IMR-90 (cell line): Measurements from ENCODE around the gene ECE2.

Source experiments
- BHLHE40 ChIP-seq: fragments of 150-350 bp; IDR thresholded peaks from 2 replicates; pipeline ENCODE4 v1.6.1; 2016; ENCODE audit warnings: mild to moderate bottlenecking, low read depth, low read length
- CEBPB ChIP-seq: IDR thresholded peaks from 2 replicates; pipeline ENCODE4 v1.6.1; 2012; ENCODE audit warnings: low read depth, low read length, improper control_type of control experiment
- CHD1 ChIP-seq: IDR thresholded peaks from 2 replicates; pipeline ENCODE4 v1.6.1; 2012; ENCODE audit warnings: low read depth, low read length, improper control_type of control experiment
- FOS ChIP-seq: fragments of 150-350 bp; IDR thresholded peaks from 2 replicates; pipeline ENCODE4 v1.6.1; 2016; ENCODE audit warnings: low read depth, low read length
- MAFK ChIP-seq: IDR thresholded peaks from 2 replicates; pipeline ENCODE4 v1.6.1; 2012; ENCODE audit warnings: low read depth, low read length, improper control_type of control experiment
- NFE2L2 ChIP-seq: fragments of 150-350 bp; IDR thresholded peaks from 2 replicates; pipeline ENCODE4 v1.6.1; 2016; ENCODE audit warnings: low read depth, mild to moderate bottlenecking, low read length
- POLR2A ChIP-seq: IDR thresholded peaks from 2 replicates; pipeline ENCODE4 v1.6.1; 2012; ENCODE audit warnings: mild to moderate bottlenecking, low read depth, low read length
- RAD21 ChIP-seq: IDR thresholded peaks from 2 replicates; pipeline ENCODE4 v1.6.1; 2012; ENCODE audit warnings: low read length, improper control_type of control experiment
- RCOR1 ChIP-seq: IDR thresholded peaks from 2 replicates; pipeline ENCODE4 v1.6.1; 2012; ENCODE audit warnings: mild to moderate bottlenecking, low read length, improper control_type of control experiment; ENCODE audit not compliant: insufficient replicate concordance
- RFX5 ChIP-seq: IDR thresholded peaks from 2 replicates; pipeline ENCODE4 v1.8.0; 2012; ENCODE audit warnings: low read depth, mild to moderate bottlenecking, low read length, moderate library complexity
- SMC3 ChIP-seq: fragments of 150-350 bp; IDR thresholded peaks from 2 replicates; pipeline ENCODE4 v1.6.1; 2016; ENCODE audit warnings: low read depth, mild to moderate bottlenecking, antibody characterized with exemption, low read length, moderate library complexity
- TF ChIP-seq, protein P1 (sequence below): conservative IDR thresholded peaks from 2 replicates; pipeline ENCODE4 v1.5.1; 2012; ENCODE audit warnings: mild to moderate bottlenecking, low read depth, low read length, improper control_type of control experiment
- TF ChIP-seq, protein P2 (sequence below): fragments of 150-350 bp; IDR thresholded peaks from 2 replicates; pipeline ENCODE4 v1.6.1; 2016; ENCODE audit warnings: low read depth, mild to moderate bottlenecking, low read length, moderate library complexity, borderline replicate concordance
- TF ChIP-seq, protein P3 (sequence below): fragments of 150-350 bp; IDR thresholded peaks from 2 replicates; pipeline ENCODE4 v1.6.1; 2017; ENCODE audit warnings: mild to moderate bottlenecking, antibody characterized with exemption, low read length, low read depth

DNA sequence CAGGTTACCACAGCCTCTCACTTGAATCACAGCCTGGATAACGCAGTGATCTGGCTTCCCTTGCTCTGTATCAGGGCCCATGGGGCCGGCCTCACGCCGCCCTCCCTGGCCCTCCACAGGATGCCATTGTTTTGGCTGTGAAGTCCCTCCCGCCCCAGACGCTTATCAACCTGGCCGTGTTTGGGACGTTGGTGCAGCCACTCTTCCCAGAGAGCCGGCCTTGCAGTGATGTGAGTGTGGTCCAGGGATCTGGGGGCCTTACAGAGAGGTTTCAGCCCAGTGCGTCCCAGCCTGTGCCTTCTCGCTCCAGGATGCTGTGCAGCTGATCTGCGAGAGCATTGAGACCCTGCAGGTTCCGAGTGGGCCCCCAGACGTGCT, 39.8 kb upstream of the ECE2 start:
- TF ChIP-seq, protein P1, sequence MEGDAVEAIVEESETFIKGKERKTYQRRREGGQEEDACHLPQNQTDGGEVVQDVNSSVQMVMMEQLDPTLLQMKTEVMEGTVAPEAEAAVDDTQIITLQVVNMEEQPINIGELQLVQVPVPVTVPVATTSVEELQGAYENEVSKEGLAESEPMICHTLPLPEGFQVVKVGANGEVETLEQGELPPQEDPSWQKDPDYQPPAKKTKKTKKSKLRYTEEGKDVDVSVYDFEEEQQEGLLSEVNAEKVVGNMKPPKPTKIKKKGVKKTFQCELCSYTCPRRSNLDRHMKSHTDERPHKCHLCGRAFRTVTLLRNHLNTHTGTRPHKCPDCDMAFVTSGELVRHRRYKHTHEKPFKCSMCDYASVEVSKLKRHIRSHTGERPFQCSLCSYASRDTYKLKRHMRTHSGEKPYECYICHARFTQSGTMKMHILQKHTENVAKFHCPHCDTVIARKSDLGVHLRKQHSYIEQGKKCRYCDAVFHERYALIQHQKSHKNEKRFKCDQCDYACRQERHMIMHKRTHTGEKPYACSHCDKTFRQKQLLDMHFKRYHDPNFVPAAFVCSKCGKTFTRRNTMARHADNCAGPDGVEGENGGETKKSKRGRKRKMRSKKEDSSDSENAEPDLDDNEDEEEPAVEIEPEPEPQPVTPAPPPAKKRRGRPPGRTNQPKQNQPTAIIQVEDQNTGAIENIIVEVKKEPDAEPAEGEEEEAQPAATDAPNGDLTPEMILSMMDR: no peak
- TF ChIP-seq, protein P2, sequence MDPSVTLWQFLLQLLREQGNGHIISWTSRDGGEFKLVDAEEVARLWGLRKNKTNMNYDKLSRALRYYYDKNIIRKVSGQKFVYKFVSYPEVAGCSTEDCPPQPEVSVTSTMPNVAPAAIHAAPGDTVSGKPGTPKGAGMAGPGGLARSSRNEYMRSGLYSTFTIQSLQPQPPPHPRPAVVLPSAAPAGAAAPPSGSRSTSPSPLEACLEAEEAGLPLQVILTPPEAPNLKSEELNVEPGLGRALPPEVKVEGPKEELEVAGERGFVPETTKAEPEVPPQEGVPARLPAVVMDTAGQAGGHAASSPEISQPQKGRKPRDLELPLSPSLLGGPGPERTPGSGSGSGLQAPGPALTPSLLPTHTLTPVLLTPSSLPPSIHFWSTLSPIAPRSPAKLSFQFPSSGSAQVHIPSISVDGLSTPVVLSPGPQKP: no peak
- TF ChIP-seq CHD1: no peak
- no peak for TF ChIP-seq MAFK
- no peak for TF ChIP-seq POLR2A
- no peak for TF ChIP-seq RCOR1
- TF ChIP-seq RAD21: no peak
- TF ChIP-seq, protein P3, sequence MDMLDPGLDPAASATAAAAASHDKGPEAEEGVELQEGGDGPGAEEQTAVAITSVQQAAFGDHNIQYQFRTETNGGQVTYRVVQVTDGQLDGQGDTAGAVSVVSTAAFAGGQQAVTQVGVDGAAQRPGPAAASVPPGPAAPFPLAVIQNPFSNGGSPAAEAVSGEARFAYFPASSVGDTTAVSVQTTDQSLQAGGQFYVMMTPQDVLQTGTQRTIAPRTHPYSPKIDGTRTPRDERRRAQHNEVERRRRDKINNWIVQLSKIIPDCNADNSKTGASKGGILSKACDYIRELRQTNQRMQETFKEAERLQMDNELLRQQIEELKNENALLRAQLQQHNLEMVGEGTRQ: no peak
- no peak for TF ChIP-seq RFX5
- TF ChIP-seq SMC3: no peak
- TF ChIP-seq FOS: no peak
- TF ChIP-seq BHLHE40: no peak
- no peak for TF ChIP-seq CEBPB
- TF ChIP-seq NFE2L2: no peak
